H1 (cell line): ENCODE data around the gene CUL2. TPM values are rescaled to one million over a fixed set of nuclear protein-coding genes. Genes with fewer than 3 reads are reported as not detected.

ENCODE experiments used
- CTCF ChIA-PET: fragments of 300-600 bp; sonication (Branson Sonifier 250); formaldehyde crosslinking; loops from one replicate; lab custom pipeline; 2021; ENCODE audit not compliant: partially characterized antibody; lab: Charles Lee
- POLR2A ChIA-PET: fragments of 300-600 bp; sonication (Branson Sonifier 250); formaldehyde crosslinking; loops from one replicate; lab custom pipeline; 2021; ENCODE audit warnings: inconsistent platforms; ENCODE audit not compliant: partially characterized antibody; lab: Charles Lee
- DNase-seq, 2 experiments: peaks; one replicate each; pipeline versions ENCODE4 v3.0.0 to v3.0.0-alpha.2; 2010 to 2022; ENCODE audit warnings: low spot score in 2 of 2, low read depth in 1 of 2, mixed read lengths in 1 of 2
- FAIRE-seq: peaks from 2 replicates; lab custom pipeline; 2011; peaks lifted over from hg19 to GRCh38; lab: Jason Lieb, UNC
- H2AFZ ChIP-seq: 2 replicates; pipeline ENCODE4 v1.8.1; 2012; ENCODE audit warnings: low read length, inconsistent platforms
- H2AK5ac ChIP-seq: 2 replicates; pipeline ENCODE4 v1.6.1; 2013; ENCODE audit warnings: low read depth, low read length
- H2BK120ac ChIP-seq: replicated peaks from 2 replicates; pipeline ENCODE3; 2013; ENCODE audit warnings: low read depth, low read length, inconsistent platforms
- H2BK12ac ChIP-seq: 2 replicates; pipeline ENCODE4 v1.6.1; 2013; ENCODE audit warnings: low read depth, low read length
- H2BK15ac ChIP-seq: 2 replicates; pipeline ENCODE4 v1.6.1; 2013; ENCODE audit warnings: low read length
- H2BK20ac ChIP-seq: 2 replicates; pipeline ENCODE4 v1.6.1; 2013; ENCODE audit warnings: low read length
- H2BK5ac ChIP-seq: 2 replicates; pipeline ENCODE4 v1.6.1; 2013; ENCODE audit warnings: low read depth, low read length
- H3K14ac ChIP-seq: 2 replicates; pipeline ENCODE4 v1.6.1; 2013; ENCODE audit warnings: inconsistent platforms; ENCODE audit not compliant: insufficient read length
- H3K18ac ChIP-seq: 2 replicates; pipeline ENCODE4 v1.6.1; 2013; ENCODE audit warnings: low read length; ENCODE audit errors: extremely low read depth
- H3K23ac ChIP-seq: 2 replicates; pipeline ENCODE4 v1.6.1; 2013; ENCODE audit warnings: inconsistent platforms; ENCODE audit not compliant: insufficient read length
- H3K23me2 ChIP-seq: 2 replicates; pipeline ENCODE4 v1.6.1; 2013; ENCODE audit warnings: low read depth, low read length
- H3K27ac ChIP-seq: 2 replicates; pipeline ENCODE4 v1.6.1; 2011; ENCODE audit warnings: low read depth, low read length, inconsistent platforms
- H3K27me3 ChIP-seq, 4 experiments: replicated peaks in 1 of 4; 1 replicate in 1 of 4; 2 replicates in 3 of 4; pipeline versions ENCODE4 v1.6.1 to v1.8.1; 2011 to 2013; ENCODE audit warnings: low read length in 3 of 4, mild to moderate bottlenecking in 3 of 4, inconsistent platforms in 2 of 4, mixed read lengths in 2 of 4, moderate library complexity in 1 of 4; ENCODE audit not compliant: control insufficient read depth in 3 of 4, insufficient read depth in 3 of 4; ENCODE audit errors: extremely low read depth in 1 of 4
- H3K36me3 ChIP-seq, 4 experiments: 2 replicates each; pipeline versions ENCODE4 v1.6.1 to v1.8.1; 2011 to 2013; ENCODE audit warnings: mild to moderate bottlenecking in 4 of 4, low read length in 3 of 4, moderate library complexity in 2 of 4, control low read depth in 1 of 4, inconsistent platforms in 1 of 4; ENCODE audit not compliant: insufficient read depth in 4 of 4, control insufficient read depth in 2 of 4
- H3K4ac ChIP-seq: replicated peaks from 2 replicates; pipeline ENCODE3; 2013; ENCODE audit warnings: low read length, low read depth, mixed read lengths, inconsistent platforms; ENCODE audit not compliant: insufficient read length
- H3K4me1 ChIP-seq, 4 experiments: replicated peaks in 1 of 4; 1 replicate in 1 of 4; 2 replicates in 3 of 4; pipeline versions ENCODE4 v1.6.1 to v1.8.1; 2011 to 2013; ENCODE audit warnings: low read length in 3 of 4, inconsistent platforms in 2 of 4, mixed read lengths in 1 of 4; ENCODE audit not compliant: insufficient read depth in 4 of 4, control insufficient read depth in 3 of 4
- H3K4me2 ChIP-seq, 2 experiments: 2 replicates each; pipeline versions ENCODE4 v1.6.1 to v1.8.1; 2011 to 2013; ENCODE audit warnings: low read depth in 2 of 2, low read length in 2 of 2, control low read depth in 1 of 2, inconsistent platforms in 1 of 2, mild to moderate bottlenecking in 1 of 2; ENCODE audit not compliant: insufficient read depth in 1 of 2
- H3K4me3 ChIP-seq, 4 experiments: fragments of 200-600, 300-600 bp in 1 of 4; sonication (generic), shearing (Covaris generic), sonication (Bioruptor Twin) in 1 of 4; 2 replicates each; pipeline versions ENCODE4 v1.5.1 to v1.8.1; 2011 to 2016; ENCODE audit warnings: low read length in 4 of 4, low read depth in 3 of 4, control low read depth in 2 of 4, inconsistent platforms in 2 of 4, mild to moderate bottlenecking in 2 of 4, mixed read lengths in 1 of 4, moderate library complexity in 1 of 4; ENCODE audit not compliant: insufficient read depth in 2 of 4; ENCODE audit errors: extremely low read depth in 1 of 4
- H3K56ac ChIP-seq: replicated peaks from 2 replicates; pipeline ENCODE3; 2013; ENCODE audit warnings: low read depth, mild to moderate bottlenecking, mixed read lengths, low read length, inconsistent platforms; ENCODE audit not compliant: insufficient read length
- H3K79me1 ChIP-seq: 2 replicates; pipeline ENCODE4 v1.6.1; 2013; ENCODE audit warnings: low read depth, low read length, control low read depth
- H3K79me2 ChIP-seq, 2 experiments: 2 replicates each; pipeline versions ENCODE4 v1.6.1 to v1.8.1; 2012 to 2013; ENCODE audit warnings: low read length in 2 of 2, mild to moderate bottlenecking in 2 of 2, inconsistent platforms in 1 of 2; ENCODE audit not compliant: insufficient read depth in 2 of 2, control insufficient read depth in 1 of 2
- H3K9ac ChIP-seq, 4 experiments: replicated peaks in 1 of 4; 1 replicate in 1 of 4; 2 replicates in 3 of 4; pipeline versions ENCODE4 v1.6.1 to v1.8.1; 2011 to 2013; ENCODE audit warnings: low read depth in 3 of 4, low read length in 3 of 4, control low read depth in 2 of 4, mild to moderate bottlenecking in 2 of 4, moderate library complexity in 2 of 4, inconsistent platforms in 1 of 4; ENCODE audit errors: extremely low read depth in 1 of 4
- H3K9me3 ChIP-seq, 2 experiments: 2 replicates each; pipeline versions ENCODE4 v1.6.1 to v1.8.1; 2012 to 2013; ENCODE audit warnings: mild to moderate bottlenecking in 2 of 2, moderate library complexity in 2 of 2, control low read depth in 1 of 2, inconsistent platforms in 1 of 2, low read depth in 1 of 2, low read length in 1 of 2, mixed read lengths in 1 of 2; ENCODE audit not compliant: insufficient read depth in 2 of 2
- H4K20me1 ChIP-seq, 2 experiments: replicated peaks in 1 of 2; 2 replicates each; pipeline versions ENCODE3 to v1.8.1; 2011 to 2013; ENCODE audit warnings: inconsistent platforms in 2 of 2, low read length in 2 of 2, mild to moderate bottlenecking in 1 of 2; ENCODE audit not compliant: insufficient read depth in 2 of 2, control insufficient read depth in 1 of 2
- H4K5ac ChIP-seq: 2 replicates; pipeline ENCODE4 v1.6.1; 2013; ENCODE audit warnings: low read length, low read depth, mixed read lengths, inconsistent platforms; ENCODE audit not compliant: insufficient read length
- H4K8ac ChIP-seq: 2 replicates; pipeline ENCODE4 v1.8.0; 2013; ENCODE audit warnings: mild to moderate bottlenecking, moderate library complexity, low read length, inconsistent platforms; ENCODE audit not compliant: insufficient read depth; ENCODE audit errors: extremely low read depth
- H4K91ac ChIP-seq: replicated peaks from 2 replicates; pipeline ENCODE3; 2013; ENCODE audit warnings: low read length, mixed read lengths, inconsistent platforms; ENCODE audit not compliant: insufficient read length
- ATF3 ChIP-seq: IDR thresholded peaks from 2 replicates; pipeline ENCODE4 v1.6.1; 2011; ENCODE audit warnings: low read depth, mild to moderate bottlenecking, low read length; ENCODE audit not compliant: insufficient read depth
- CBX5 ChIP-seq: fragments of 300-800, 300-1000 bp; sonication (generic); IDR thresholded peaks from 2 replicates; pipeline ENCODE4 v1.7.1; 2016; ENCODE audit warnings: antibody characterized with exemption, low read length, low read depth
- CEBPB ChIP-seq: IDR thresholded peaks from 2 replicates; pipeline ENCODE4 v1.6.1; 2012; ENCODE audit warnings: low read depth, low read length
- E2F6 ChIP-seq: IDR thresholded peaks from 2 replicates; pipeline ENCODE4 v1.6.1; 2012; ENCODE audit warnings: inconsistent platforms
- EZH2 ChIP-seq: fragments of 200-600 bp; sonication (generic); IDR thresholded peaks from 2 replicates; pipeline ENCODE4 v1.7.1; 2012; ENCODE audit warnings: low read depth, mild to moderate bottlenecking, moderate library complexity, low read length, inconsistent platforms; ENCODE audit not compliant: severe bottlenecking
- HDAC6 ChIP-seq: IDR thresholded peaks from one replicate; pipeline ENCODE4 v1.7.1; 2012; ENCODE audit warnings: low read depth, mild to moderate bottlenecking, inconsistent platforms, low read length, moderate library complexity
- KDM1A ChIP-seq: fragments of 200-600, 300-600 bp; sonication (generic); IDR thresholded peaks from 2 replicates; pipeline ENCODE4 v1.7.1; 2016; ENCODE audit warnings: mild to moderate bottlenecking, low read length, borderline replicate concordance
- KDM5A ChIP-seq: fragments of 200-600 bp; IDR thresholded peaks from 2 replicates; pipeline ENCODE4 v1.7.1; 2012; ENCODE audit warnings: mild to moderate bottlenecking, low read length, inconsistent platforms, mixed read lengths
- PHF8 ChIP-seq: fragments of 200-600 bp; sonication (generic); conservative IDR thresholded peaks from 2 replicates; pipeline ENCODE4 v1.7.1; 2012; ENCODE audit warnings: low read depth, mild to moderate bottlenecking, inconsistent platforms, low read length, moderate library complexity
- POLR2A ChIP-seq, 2 experiments: IDR thresholded peaks; 1 replicate in 1 of 2; 2 replicates in 1 of 2; pipeline ENCODE4 v1.6.1; 2011; ENCODE audit warnings: low read depth in 2 of 2, low read length in 2 of 2, mild to moderate bottlenecking in 2 of 2; ENCODE audit errors: control extremely low read depth in 1 of 2
- RXRA ChIP-seq: IDR thresholded peaks from 2 replicates; pipeline ENCODE4 v1.6.1; 2011; ENCODE audit warnings: low read depth, mild to moderate bottlenecking, low read length, moderate library complexity; ENCODE audit not compliant: insufficient read depth
- SIRT6 ChIP-seq: IDR thresholded peaks from one replicate; pipeline ENCODE4 v1.7.1; 2012; ENCODE audit warnings: low read length, inconsistent platforms
- SP1 ChIP-seq: IDR thresholded peaks from 2 replicates; pipeline ENCODE4 v1.6.1; 2011; ENCODE audit warnings: low read depth, low read length
- TEAD4 ChIP-seq: IDR thresholded peaks from 2 replicates; pipeline ENCODE4 v1.6.1; 2012; ENCODE audit warnings: low read depth, low read length, inconsistent platforms, mixed read lengths
- WGBS, 2 experiments: shearing (Covaris generic) in 1 of 2; methylation state at CpG; one replicate each; pipeline versions ENCODE4 v1.1.6 to v1.1.7; 2013 to 2015; ENCODE audit warnings: low lambda C conversion rate in 2 of 2, mixed read lengths in 2 of 2, inconsistent platforms in 1 of 2, low coverage in 1 of 2, missing lambda C conversion rate in 1 of 2; ENCODE audit not compliant: insufficient replicate concordance in 2 of 2, insufficient coverage in 1 of 2, insufficient read length in 1 of 2; ENCODE audit errors: extremely low coverage in 1 of 2, missing lambda C conversion rate in 1 of 2; 5-methylcytosine and 5-hydroxymethylcytosine counted together
- polyA plus RNA-seq, 7 experiments: library from polyadenylated mRNA; depleted of rRNA in 3 of 7; stranded (reverse) in 5 of 7; unstranded in 2 of 7; fragments of >200 nt in 5 of 7; fragments of 200-250 nt in 2 of 7; gene quantifications; 1 replicate in 5 of 7; 2 replicates in 1 of 7; 4 replicates in 1 of 7; pipeline versions ENCODE4 v1.2.1 to v1.2.3, GENCODE V29; 2011 to 2013; ENCODE audit warnings: missing spikeins in 2 of 7, mixed read lengths in 2 of 7
- total RNA-seq: library from RNA; stranded (reverse); fragmentation: NEBNext Ultra II Directional; extraction: Animal tissue kit (Norgen Biotek cat#: 25700); gene quantifications from 2 replicates; pipeline ENCODE4 v1.2.1, GENCODE V29; 2021

Gene CUL2
- total and polyA plus RNA-seq, 2 of the 8 experiments (the other 6 are each of a cell fraction or from before 2014, with no cell fraction given) = 10.2 to 43.1 TPM

GRCh38 chr10:35063837-35064454 lies 26.2 kb downstream of the CUL2 start:
- DNase-seq (no peak), FAIRE-seq (no peak)
- no peak overlapping the region for H3K23ac ChIP-seq
- H3K27me3 ChIP-seq = no peaks in the 10 kb centered on the region
- H3K79me1 ChIP-seq = no peaks in the 10 kb centered on the region
- H2BK12ac ChIP-seq = no peak overlapping the region
- no peak overlapping the region for H4K91ac ChIP-seq
- H3K4ac ChIP-seq = no peak overlapping the region
- H3K14ac ChIP-seq = no peak overlapping the region
- H3K36me3 ChIP-seq = peaks cover 0 to 12% (median 0%) of the 10 kb centered on the region in 4 experiments; a peak in 1 of 8 replicates
- H2BK15ac ChIP-seq = no peak overlapping the region
- WGBS, 2 experiments = 90 to 100% methylated on average over 1 to 3 of the region's 3 CpGs
- no peak overlapping the region for H3K18ac ChIP-seq
- H2BK5ac ChIP-seq = no peak overlapping the region
- no peak overlapping the region for H2BK120ac ChIP-seq
- H3K4me3 ChIP-seq = no peak overlapping the region
- no peak overlapping the region for H4K8ac ChIP-seq
- no peaks in the 10 kb centered on the region; the same call in 1 of the 2 replicates for H3K23me2 ChIP-seq
- H3K9ac ChIP-seq = no peak overlapping the region
- peaks cover 0 to 1% of the 10 kb centered on the region in 2 experiments for H4K20me1 ChIP-seq
- H4K5ac ChIP-seq = no peak overlapping the region
- POLR2A ChIA-PET = no interaction called here
- H3K4me1 ChIP-seq = no peaks in the 10 kb centered on the region; a peak in 1 of 7 replicates
- CTCF ChIA-PET = no interaction called here
- no peak overlapping the region for H3K56ac ChIP-seq
- H3K79me2 ChIP-seq = no peaks in the 10 kb centered on the region
- H2AFZ ChIP-seq = no peak overlapping the region
- no peak overlapping the region for H3K4me2 ChIP-seq
- H2BK20ac ChIP-seq = no peak overlapping the region
- H2AK5ac ChIP-seq = no peak overlapping the region
- H3K9me3 ChIP-seq = no peaks in the 10 kb centered on the region
- H3K27ac ChIP-seq = no peak overlapping the region
- TF ChIP-seq SIRT6 (no peak), EZH2 (no peak), ATF3 (no peak), TEAD4 (no peak), RXRA (no peak), PHF8 (no peak), KDM1A (no peak), CEBPB (no peak), SP1 (no peak), POLR2A (IDR thresholded peaks at IDR 0.05; ENCODE audit: control extremely low read depth in 1 of 2, low read depth in 2 of 2, low read length in 2 of 2) (no peak), KDM5A (no peak), CBX5 (no peak), E2F6 (no peak), HDAC6 (no peak)
